Inflammatory macrophage treated with lipopolysaccharide for 1 hour (primary cell): ENCODE data around the gene TMEM256.

Experiments
- DNase-seq, 2 donors: peaks; one replicate each; pipeline ENCODE4 v3.0.0-alpha.2; 2020 to 2022

TMEM256 gene

GRCh38 chr17:7407485-7408251, 3.8 kb upstream of the TMEM256 start, which contains the start of gene NLGN2:
Gene NLGN2, plus strand, starts transcription at chr17:7407845. Its CDS starts 411 bp downstream, at chr17:7408256.
- DNase-seq, result no peak

DNA sequence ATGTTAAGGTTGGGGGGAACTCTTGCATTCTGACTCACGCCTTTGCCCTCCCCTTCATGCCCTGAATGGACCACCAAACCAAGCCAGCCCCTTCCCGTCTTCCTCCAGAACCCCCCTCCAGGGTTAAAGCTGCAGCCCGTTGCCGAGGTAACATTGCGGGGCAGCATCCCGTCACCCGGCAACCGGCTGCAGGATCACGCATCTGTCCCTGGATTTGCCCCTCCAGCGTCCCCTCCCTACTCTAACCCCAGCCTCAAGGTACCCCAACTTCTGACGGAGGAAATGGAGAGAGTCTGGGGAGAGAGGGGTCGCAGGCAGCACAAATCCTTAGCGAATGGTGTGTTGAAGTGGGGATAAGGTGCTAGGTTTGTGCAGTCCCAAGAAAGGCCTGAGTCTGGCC, 3.2 kb upstream of the TMEM256 start:
- DNase-seq, result no peak

- no peak for DNase-seq
Measured at GRCh38 chr17:7406235-7406825, 2.4 kb upstream of the TMEM256 start.

DNA sequence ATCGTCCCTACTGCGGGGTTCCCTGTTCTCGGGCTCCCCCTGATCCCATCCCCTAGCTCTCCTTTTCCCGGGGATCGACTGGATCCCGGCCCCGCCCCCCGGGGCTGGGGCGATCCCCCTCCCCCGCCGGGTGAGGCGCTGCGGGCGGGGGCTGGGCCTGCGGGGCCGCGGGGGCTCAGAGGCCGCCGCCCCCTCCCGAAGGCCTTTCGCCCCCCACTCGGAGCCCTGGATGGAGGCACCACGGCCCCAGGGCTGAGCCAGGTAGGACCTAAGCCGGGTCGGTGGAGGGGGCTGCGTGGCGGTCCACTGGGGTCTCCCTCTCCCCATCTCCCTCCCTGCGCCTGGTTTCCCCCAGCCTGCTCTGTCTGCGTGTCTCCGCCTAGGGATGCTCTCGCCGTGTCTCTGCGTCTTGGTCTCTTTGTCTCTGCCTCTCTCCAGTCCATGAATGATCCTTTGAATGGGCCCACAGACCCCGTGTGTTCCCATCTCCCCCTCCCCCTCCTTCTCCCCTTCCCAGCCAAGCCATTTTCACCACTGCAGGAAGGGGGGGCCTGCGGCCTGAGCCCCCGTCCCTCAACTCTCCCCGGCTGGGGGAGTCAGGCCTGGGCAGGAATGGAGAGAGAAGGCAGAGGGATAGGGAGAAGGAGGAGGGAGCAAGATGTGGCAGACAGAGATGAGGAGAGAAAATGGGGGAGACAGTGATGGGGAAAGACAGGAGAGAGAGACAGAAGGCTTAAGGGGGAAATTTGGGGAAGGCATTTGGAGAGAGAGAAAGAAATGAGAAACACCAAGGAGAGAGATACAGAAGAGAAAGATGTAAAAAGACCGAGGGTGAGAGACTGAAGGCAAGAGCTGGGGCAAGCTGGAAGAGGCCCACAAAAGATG, 1.7 kb upstream of the TMEM256 start:
- DNase-seq, result no peak

DNA sequence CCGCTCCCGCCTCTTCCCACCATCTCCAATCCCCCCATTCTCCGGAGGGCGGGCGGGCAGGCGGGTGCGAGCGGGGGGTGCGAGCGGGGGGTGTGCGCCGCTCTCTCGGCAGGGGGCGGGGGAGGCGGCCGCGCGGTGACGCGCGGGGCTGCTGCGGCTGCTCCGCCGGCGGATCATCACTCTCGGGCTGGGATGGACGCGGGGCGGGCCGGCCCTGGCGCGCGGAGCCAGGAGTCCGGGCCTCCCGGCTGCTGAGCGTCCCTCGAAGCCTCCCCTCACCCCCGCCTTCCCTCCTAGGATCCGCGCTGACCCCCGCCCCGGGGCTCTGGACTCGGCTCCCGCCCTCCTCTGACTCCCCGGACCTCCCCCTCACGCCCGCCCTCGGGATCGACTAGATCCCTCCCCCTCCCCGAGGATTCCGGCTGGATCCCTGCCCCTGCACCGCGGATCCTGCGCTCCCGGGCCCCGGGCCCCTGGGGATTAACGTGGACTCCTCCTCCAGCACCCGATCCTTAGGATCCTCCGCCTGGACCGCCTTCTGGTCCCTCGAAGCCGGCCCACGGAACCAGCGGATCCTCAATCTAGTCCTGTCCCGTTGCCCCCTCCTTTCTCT, 946 bp upstream of the TMEM256 start:
- DNase-seq, result no peak

DNA sequence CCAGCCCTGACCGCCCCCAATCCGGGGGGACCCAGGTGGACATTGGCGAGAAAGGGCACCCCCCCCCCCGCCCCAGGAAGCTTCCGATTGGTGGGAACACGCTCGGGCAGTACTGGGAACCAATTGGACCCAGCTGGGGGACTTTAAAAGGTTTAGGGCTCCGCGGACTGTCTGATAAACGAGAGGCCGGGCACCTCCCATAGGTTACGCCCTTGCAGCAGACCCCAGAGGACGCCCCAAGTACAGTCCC, 245 bp downstream of the TMEM256 start:
- DNase-seq, result no peak

DNA sequence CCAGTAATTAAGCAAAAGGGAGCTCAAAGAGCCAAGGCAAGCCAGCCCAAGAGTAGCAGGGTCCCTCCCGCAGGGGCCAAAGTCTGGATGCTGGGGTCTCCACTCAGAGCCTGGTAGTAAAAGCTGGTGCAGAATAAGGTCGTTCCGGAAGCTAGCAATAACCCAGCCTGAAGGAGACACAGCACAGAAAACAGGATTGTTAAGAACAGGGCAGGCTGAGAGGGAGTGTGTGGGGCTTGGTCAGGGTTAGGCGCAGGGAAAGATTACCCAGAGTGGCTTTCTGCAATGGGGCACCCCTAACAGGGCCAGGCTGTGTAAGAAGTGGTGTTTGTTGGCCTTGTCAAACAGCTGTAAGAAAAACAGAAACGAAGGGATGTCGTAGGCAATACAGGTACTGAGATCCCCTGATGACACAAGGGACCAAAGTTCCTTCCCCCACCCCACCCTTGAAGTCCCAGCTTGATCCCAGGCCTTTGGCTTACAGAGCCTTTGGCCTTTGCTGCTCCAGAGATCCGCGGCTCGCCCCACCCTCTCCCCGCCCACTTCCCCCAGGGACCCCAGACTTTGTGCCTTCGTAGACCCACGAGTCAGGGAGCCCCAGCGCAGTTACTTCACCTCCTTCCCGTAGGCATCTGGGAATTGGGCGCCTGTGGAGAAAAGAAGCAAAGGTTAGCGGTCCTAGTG, 712 bp downstream of the TMEM256 start:
- DNase-seq, result peak in 1 of 2 donors; percentile 2

GRCh38 chr17:7398612-7399011, 5.3 kb downstream of the TMEM256 start:
- no peak for DNase-seq

DNA sequence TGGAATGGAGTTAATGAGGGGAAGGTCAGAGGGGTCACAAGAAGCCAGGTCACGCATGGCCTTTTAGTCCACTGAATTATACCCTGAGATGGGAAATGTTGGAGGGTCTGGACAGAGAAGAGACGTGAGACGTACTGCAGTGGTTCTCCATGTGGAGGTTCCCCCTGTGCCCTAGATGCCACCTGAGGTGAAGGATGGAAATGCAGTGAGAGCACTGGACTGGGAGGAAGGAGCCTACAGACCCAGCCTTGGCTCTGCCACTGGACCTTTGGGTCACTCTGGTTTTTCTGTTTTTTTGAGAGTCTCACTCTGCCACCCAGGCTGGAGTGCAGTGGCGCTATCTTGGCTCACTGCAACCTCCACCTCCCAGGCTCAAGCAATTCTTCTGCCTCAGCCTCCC, 7.8 kb downstream of the TMEM256 start:
- DNase-seq, result no peak

DNA sequence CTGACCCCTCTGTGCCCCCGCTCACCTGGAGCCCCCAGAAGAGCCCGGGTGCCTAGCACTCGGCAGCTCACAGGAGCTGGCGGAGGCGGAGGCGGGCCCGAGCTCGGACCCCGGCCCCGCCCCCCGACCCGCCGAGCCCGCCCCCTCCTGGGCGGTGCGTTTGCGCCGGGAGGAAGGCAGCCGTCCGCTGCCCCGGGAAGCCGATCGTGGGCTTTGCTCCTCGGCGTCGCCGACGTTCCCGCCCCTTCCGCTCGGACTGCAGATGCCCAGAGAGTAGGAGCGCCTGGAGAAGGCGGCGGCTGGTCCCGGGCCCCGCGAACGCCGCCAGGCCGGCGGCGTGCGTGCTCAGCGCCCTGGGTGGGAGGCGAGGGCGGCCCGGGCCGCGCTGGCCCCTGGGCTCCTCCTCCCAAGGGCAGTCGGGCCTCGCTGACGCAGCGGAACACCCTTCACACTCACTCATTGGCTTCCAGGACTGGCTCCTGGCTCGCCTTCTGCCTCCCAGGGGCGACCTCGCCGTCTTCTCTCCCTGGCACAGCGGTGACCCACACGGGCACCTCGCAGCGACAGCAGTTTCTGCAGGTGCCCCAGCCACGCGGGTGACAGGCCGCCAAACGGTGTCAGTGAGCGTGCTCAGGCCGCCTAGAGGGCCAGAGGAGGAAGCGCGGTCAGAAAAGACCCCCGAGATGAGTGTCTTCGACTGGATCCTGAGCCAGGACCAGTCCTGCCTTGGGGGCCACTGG, 9.3 kb downstream of the TMEM256 start, which contains the start of gene PLSCR3:
Gene PLSCR3 (minus strand): TSS at position 74 of the 740 bp plus-strand sequence. CDS start 415 bp downstream, outside the sequence.
- peak; percentile 69 to 76 for DNase-seq

GRCh38 chr17:7393613-7394451, 10.1 kb downstream of the TMEM256 start:
- DNase-seq, result no peak

DNA sequence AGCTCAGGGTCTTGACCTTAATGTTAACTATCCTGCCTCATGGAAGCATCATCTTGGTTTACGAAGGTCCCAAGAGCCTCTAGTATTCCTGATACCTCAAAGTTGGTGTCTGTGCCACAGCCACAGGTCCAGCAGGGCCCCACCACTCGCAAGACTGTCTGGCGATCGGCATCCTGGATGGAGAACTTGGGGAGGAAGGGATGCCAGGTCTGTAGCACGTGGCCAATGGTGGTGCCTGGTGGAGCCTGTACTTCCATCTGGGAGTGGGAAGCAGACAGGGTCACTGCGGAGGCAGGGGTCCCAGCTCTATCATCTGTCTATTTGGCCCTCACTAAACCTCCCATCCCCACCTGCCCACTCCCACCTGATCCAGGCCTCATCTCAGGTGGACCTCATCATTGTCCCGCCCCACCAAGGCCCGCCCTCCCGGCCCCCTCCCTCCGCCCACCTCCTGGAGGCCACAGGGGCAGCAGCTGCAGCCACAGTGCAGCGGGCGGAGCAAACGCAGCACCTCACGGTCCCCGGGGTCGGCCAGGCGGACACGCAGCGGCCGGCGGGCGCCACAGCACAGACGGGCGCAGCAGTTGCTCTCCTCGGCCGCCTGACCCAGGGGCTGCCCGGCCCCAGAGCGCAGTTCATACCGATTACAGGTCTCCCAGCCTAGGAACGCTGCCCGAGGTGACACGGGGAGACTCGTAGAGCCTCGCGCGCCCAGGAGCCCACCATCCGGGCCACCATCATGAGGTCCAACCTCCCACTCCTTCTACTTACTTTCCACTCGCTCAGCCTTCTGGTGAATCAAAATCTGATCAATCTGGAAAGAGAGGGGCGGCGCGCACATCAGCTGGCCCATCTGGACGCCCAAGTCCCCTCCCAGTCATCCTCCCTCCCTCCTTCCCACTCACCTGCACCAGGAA, 10.9 kb downstream of the TMEM256 start:
- no peak for DNase-seq

DNA sequence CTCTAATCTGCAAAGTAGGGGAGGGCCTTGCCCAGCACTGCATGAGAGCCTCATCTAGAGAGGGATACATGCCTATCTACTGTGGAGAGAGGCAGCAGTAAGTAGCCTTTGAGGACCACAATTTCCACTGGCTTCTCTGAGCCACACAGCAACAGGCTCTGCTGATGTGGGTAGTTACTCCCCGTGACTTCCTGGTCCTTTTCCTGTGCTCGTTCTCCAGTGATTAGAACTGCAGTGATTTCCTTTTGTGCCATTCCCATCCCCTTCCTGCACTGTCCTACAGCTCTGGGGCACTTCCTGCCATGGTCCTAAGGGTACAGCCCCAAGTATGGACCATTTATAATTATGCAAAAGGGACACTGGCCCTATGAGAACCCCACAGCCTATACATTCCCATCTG, 12.6 kb downstream of the TMEM256 start:
- no peak for DNase-seq

DNA sequence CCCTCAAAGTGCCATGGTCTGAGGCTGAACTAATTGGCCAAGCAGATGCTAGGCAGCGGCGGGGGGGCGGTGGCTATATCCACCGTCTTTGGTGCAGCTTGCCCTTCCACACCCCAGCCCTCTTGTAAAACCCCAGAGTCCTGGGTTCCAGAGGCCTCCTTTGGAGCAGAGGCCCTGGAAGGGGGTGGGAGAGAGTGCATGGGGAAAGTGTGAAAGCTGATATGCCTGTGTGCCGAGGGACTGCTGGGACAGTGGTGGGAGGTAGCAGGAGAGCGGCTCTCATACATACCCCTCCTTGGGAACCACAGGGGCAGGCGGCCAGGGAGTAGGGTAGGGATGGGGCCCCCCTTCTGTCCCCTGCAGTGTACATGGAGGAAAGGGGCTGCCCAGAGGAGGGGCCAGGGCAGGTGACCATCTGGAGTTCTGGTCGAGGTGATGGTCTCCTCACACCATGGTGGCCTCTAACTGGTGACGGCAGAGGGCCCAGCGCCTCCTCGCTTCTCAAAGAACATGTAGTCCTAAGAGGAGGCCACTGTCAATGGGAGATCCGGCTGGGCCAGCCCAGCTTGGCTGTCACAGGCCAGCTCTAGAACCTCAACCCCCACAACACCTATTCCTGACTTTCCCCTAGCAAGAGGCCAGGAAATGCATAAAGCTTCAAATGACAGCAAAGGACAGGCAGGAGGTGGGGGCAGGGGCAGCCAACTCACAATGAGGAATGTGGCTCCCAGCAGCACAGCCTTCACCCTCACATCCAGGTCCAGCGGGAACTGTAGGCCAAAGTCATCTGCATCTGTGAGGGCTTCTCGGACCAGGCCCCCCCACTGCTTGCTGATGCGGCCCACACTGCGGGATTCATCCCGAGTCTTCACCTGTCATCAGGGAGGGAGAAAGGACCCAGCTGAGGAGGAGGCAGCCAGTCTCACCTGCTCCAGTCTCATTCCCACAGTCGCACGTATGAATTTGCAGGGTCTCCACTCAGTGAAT, 13.7 kb downstream of the TMEM256 start:
- no peak for DNase-seq

DNA sequence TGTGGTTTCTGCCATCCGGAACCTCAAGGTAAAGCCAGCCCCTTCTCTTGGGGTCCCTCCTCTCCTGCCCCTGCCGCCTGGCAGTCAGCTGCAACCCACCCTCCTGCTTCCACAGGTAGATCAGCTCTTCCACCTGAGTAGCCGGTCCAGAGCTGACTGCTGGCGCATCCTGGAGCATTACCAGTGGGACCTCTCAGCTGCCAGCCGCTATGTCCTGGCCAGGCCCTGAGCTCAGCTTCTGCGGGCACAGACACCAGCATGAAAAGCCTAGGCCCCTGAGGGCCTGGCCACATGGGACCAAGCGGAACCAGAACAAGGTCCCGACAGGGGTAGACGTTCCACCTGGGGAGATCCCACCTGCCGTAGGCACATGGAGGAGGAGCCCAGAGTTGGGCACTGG, 15.0 kb downstream of the TMEM256 start:
- DNase-seq, result no peak

DNA sequence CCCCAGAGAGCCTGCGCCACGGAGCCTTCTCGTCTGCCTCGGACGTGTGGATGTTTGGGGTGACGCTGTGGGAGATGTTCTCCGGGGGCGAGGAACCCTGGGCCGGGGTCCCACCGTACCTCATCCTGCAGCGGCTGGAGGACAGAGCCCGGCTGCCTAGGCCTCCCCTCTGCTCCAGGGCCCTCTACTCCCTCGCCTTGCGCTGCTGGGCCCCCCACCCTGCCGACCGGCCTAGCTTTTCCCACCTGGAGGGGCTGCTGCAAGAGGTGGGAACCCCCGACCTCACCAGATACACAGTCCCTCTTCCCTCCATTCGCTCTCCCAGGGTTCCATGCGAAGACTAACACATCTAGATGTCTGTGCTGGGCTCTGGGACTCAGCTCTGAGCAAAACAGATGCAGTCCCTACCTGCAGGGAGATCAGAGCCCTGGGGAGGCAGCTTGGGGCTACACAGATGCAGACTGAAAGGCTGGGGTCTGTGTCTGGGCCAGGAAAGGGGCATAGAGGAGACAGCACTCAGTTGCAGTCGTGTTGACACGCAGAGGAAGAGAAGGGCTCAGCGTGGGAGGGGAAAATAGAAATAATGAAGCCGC, 19.3 kb downstream of the TMEM256 start:
- no peak for DNase-seq

DNA sequence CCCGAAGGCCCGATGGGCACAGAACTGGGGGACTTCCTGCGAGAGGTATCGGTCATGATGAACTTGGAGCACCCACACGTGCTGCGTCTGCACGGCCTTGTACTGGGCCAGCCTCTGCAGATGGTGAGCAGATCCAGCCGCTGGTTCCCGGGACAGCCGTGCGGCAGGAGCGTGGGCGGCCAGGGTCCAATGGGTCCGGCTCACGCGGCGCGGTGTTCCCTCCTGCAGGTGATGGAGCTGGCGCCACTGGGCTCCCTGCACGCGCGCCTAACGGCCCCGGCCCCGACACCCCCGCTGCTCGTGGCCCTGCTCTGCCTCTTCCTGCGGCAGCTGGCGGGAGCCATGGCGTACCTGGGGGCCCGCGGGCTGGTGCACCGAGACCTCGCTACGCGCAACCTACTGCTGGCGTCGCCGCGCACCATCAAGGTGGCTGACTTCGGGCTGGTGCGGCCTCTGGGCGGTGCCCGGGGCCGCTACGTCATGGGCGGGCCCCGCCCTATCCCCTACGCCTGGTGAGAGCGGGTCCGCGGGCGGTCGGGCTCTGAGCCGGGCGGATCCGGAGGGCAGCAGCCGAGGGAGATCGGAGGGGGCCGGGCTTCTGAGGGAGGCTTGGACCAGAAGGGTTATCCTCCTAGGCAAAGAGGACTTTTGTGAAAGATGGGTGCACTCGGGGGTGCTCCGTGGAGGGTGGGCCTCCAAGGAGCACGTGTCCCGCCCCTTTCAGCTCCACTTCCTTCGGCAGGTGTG, 20.0 kb downstream of the TMEM256 start:
- DNase-seq, result peak in 1 of 2 donors; percentile 21
